A673 (cell line): ENCODE measurements around the gene NMNAT1. TPM values are rescaled to one million over a fixed set of nuclear protein-coding genes. Genes with fewer than 3 reads are reported as not detected.

Experiments
- BruUV-seq: library from RNA; stranded (reverse); fragments of 400-500 nt; replicated peaks from 2 replicates; lab custom pipeline; 2021; lab: Mats Ljungman, UMichigan
- CTCF ChIA-PET: fragments of 300-600 bp; sonication (Branson Sonifier 250); formaldehyde crosslinking; loops from one replicate; lab custom pipeline; 2022; ENCODE audit warnings: antibody characterized with exemption; lab: Charles Lee
- POLR2A ChIA-PET: fragments of 300-600 bp; sonication (Branson Sonifier 250); formaldehyde crosslinking; loops from one replicate; lab custom pipeline; 2022; ENCODE audit warnings: antibody characterized with exemption; ENCODE audit not compliant: low non-redundant PET; lab: Charles Lee
- DNase-seq: peaks from one replicate; pipeline ENCODE4 v3.0.0-alpha.2; 2015; ENCODE audit warnings: low spot score
- H3K27ac ChIP-seq: fragments of 200-600 bp; sonication (generic); 2 replicates; pipeline ENCODE4 v1.5.1; 2016; ENCODE audit warnings: mixed run types, low read depth, mild to moderate bottlenecking, mixed read lengths, antibody characterized with exemption, low read length; ENCODE audit not compliant: poor library complexity, severe bottlenecking
- H3K27me3 ChIP-seq: fragments of 200-600 bp; sonication (generic); replicated peaks from 2 replicates; pipeline ENCODE4 v1.6.1; 2017; ENCODE audit warnings: mixed run types, low read depth, mild to moderate bottlenecking, mixed read lengths, antibody characterized with exemption, low read length; ENCODE audit not compliant: insufficient read depth, poor library complexity
- H3K36me3 ChIP-seq: fragments of 200-600 bp; sonication (generic); 2 replicates; pipeline ENCODE4 v1.6.1; 2016; ENCODE audit warnings: mixed run types, mild to moderate bottlenecking, mixed read lengths, antibody characterized with exemption, low read length; ENCODE audit not compliant: insufficient read depth, poor library complexity, severe bottlenecking
- H3K4me1 ChIP-seq: fragments of 200-600 bp; sonication (generic); 2 replicates; pipeline ENCODE4 v1.6.1; 2017; ENCODE audit warnings: mixed run types, mild to moderate bottlenecking, mixed read lengths, antibody characterized with exemption, low read length; ENCODE audit not compliant: insufficient read depth, poor library complexity, severe bottlenecking
- H3K4me3 ChIP-seq: fragments of 200-600 bp; sonication (generic); 2 replicates; pipeline ENCODE4 v1.5.1; 2016; ENCODE audit warnings: low read depth, mixed run types, mild to moderate bottlenecking, mixed read lengths, low read length; ENCODE audit not compliant: poor library complexity, severe bottlenecking
- H3K9me3 ChIP-seq: fragments of 200-600 bp; sonication (generic); 2 replicates; pipeline ENCODE4 v1.6.1; 2016; ENCODE audit warnings: mixed run types, low read depth, mild to moderate bottlenecking, mixed read lengths, antibody characterized with exemption, low read length; ENCODE audit not compliant: poor library complexity, severe bottlenecking
- EZH2 ChIP-seq: fragments of 200-600 bp; sonication (generic); IDR thresholded peaks from 2 replicates; pipeline ENCODE4 v1.6.1; 2017; ENCODE audit warnings: borderline replicate concordance, low read depth, mild to moderate bottlenecking, mixed read lengths, antibody characterized with exemption, low read length; ENCODE audit not compliant: poor library complexity, severe bottlenecking
- intact Hi-C: fragments of 100-400 bp; cut with micrococcal nuclease; formaldehyde crosslinking; loops from one replicate; pipeline ENCODE4 v1.10.0; 2022; ENCODE audit not compliant: unreplicated experiment
- total RNA-seq: library from RNA; stranded (reverse); gene quantifications from 2 replicates; pipeline ENCODE4 v1.2.3, GENCODE V29; 2021
- TF ChIP-seq, protein P1 (sequence below): fragments of 300-800, 200-600 bp; sonication (generic); conservative IDR thresholded peaks from 2 replicates; pipeline ENCODE4 v1.5.1; 2017; ENCODE audit warnings: low read depth, mild to moderate bottlenecking, antibody characterized with exemption, low read length, moderate library complexity, mixed read lengths

The NMNAT1 gene
- total RNA-seq, 1 experiment from 2014 or later = 4.5 TPM

DNA sequence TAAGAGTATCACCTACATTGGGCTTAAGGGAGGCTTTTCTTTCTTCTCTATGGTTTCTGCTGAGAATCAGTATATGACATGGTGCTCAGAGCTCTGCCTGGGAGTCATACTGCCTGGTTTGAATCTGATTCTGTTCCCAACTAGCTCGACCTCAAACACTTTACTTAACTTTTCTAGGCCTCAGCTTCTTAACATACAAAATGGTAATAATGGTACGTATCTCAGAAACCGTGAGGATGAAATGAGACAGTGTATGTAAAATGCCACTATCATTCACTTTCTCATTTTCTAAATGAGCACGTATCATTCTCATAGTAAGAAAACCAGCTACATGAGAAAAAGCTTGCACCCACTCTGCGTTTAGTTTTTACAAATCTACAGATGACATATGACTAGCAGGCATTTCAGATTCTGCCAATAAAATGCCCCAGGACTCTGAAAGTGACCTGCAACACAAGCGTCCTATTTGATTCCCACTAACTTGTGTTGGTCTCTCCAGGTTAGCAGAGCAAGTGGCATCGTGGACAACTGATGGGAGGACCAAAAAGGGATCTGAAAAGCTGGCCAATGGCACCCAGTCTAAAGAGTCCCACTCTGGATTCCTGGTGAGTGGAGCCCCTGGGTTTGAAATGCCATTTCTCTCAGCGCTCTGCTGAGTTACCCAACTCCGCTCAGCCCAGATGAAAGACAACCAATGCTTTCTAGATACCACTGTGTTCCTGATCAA is 39.3 kb upstream of the NMNAT1 start:
- no peak overlapping the region for H3K4me3 ChIP-seq
- CTCF ChIA-PET = no interaction called here
- BruUV-seq = no TSS peak
- no peaks in the 10 kb centered on the region for H3K9me3 ChIP-seq
- H3K36me3 ChIP-seq = no peaks in the 10 kb centered on the region
- peaks cover 6% of the 10 kb centered on the region for H3K4me1 ChIP-seq
- no peak overlapping the region for H3K27ac ChIP-seq
- DNase-seq = no peak
- TF ChIP-seq, protein P1, sequence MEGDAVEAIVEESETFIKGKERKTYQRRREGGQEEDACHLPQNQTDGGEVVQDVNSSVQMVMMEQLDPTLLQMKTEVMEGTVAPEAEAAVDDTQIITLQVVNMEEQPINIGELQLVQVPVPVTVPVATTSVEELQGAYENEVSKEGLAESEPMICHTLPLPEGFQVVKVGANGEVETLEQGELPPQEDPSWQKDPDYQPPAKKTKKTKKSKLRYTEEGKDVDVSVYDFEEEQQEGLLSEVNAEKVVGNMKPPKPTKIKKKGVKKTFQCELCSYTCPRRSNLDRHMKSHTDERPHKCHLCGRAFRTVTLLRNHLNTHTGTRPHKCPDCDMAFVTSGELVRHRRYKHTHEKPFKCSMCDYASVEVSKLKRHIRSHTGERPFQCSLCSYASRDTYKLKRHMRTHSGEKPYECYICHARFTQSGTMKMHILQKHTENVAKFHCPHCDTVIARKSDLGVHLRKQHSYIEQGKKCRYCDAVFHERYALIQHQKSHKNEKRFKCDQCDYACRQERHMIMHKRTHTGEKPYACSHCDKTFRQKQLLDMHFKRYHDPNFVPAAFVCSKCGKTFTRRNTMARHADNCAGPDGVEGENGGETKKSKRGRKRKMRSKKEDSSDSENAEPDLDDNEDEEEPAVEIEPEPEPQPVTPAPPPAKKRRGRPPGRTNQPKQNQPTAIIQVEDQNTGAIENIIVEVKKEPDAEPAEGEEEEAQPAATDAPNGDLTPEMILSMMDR = no peak
- TF ChIP-seq EZH2 = no peak
- POLR2A ChIA-PET = no interaction called here
- intact Hi-C loops = no loop called here
- no peaks in the 10 kb centered on the region for H3K27me3 ChIP-seq

GRCh38 chr1:9904596-9904995 is 38.7 kb upstream of the NMNAT1 start:
- DNase-seq = no peak
- TF ChIP-seq EZH2 = no peak
- TF ChIP-seq, protein P1 = no peak
- CTCF ChIA-PET = interaction anchor here (0.6 kb wide), 1 partner anchor 47 kb away, joined by 3 read pairs; no protein-coding TSS in a partner anchor
- intact Hi-C loops = no loop called here
- Histone ChIP-seq H3K27me3 (no peaks in the 10 kb centered on the region), H3K27ac (no peak overlapping the region), H3K4me1 (peaks cover 7% of the 10 kb centered on the region), H3K4me3 (no peak overlapping the region), H3K36me3 (no peaks in the 10 kb centered on the region), H3K9me3 (no peaks in the 10 kb centered on the region)
- POLR2A ChIA-PET = no interaction called here
- no TSS peak for BruUV-seq

DNA sequence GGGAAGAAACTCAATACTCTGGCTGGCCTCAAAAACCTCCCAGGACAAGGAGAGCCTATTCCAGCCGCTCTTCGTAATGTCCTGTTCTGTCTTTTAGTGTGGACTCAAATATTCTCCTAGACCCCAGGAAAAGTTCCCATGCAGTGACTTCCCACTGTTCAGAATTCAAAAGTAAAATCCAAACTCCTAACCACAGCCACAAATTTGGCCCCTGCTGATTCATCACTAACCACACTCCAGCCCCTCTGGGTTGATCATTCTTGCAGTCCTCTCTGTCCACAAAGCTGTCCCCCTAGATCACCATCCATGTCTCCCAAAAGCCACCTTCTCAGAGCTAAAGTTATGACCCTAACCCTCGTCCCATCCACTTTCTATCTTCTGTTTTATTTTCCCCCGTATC is 38.3 kb upstream of the NMNAT1 start:
- no peak overlapping the region for H3K4me3 ChIP-seq
- BruUV-seq = no TSS peak
- H3K27me3 ChIP-seq = no peaks in the 10 kb centered on the region
- H3K27ac ChIP-seq = no peak overlapping the region
- ChIA-PET CTCF (interaction anchor here (0.6 to 0.7 kb wide), 2 partner anchors 46 to 76 kb away, joined by 3 to 4 read pairs; no protein-coding TSS in a partner anchor), POLR2A (no interaction called here)
- H3K4me1 ChIP-seq = peaks cover 7% of the 10 kb centered on the region
- no peaks in the 10 kb centered on the region for H3K36me3 ChIP-seq
- no peak for TF ChIP-seq EZH2
- TF ChIP-seq, protein P1 = no peak
- no peaks in the 10 kb centered on the region for H3K9me3 ChIP-seq
- intact Hi-C loops = no loop called here
- no peak for DNase-seq
